ENCODE measurements around the gene TTLL1.
A peak's percentile ranks its signal among the peaks of the same experiment; 100 is the strongest.
"Not testable (repeated sequence)": the region's sequence is repeated elsewhere in the genome, so short reads cannot be mapped to it uniquely, and the experiment has no call there.

The TTLL1 gene

DNA sequence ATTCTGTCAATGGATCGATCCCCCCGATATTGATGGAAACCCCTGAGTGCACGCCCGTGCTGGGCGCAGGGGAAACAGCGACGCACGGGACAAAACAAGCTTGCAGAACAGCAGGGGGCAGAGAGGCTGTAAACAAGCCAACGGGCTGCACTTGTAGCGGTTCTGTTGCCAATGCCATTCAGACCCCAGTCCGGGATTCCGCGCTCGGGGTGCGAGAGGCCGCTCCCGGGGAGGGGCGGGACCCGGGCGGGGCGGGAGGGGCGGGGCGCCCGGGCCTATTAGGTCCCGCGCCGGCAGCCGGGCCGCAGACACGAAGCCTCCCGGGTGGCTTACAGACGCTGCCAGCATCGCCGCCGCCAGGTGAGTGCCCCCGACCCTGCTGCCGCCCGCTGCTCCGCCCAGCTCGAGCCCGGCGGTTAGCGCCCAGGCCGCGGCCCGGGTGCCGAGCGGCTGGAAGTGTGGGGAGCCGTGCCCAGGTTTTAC lies 21.3 kb upstream of the TTLL1 start, which contains the start of gene BIK:
Gene BIK, plus strand, starts transcription at position 307 of the 483 bp plus-strand sequence. CDS start 13,273 bp downstream, outside the sequence.
- DNase-seq (ENCODE audit: low spot score) (no peak), FAIRE-seq (no peak)

DNA sequence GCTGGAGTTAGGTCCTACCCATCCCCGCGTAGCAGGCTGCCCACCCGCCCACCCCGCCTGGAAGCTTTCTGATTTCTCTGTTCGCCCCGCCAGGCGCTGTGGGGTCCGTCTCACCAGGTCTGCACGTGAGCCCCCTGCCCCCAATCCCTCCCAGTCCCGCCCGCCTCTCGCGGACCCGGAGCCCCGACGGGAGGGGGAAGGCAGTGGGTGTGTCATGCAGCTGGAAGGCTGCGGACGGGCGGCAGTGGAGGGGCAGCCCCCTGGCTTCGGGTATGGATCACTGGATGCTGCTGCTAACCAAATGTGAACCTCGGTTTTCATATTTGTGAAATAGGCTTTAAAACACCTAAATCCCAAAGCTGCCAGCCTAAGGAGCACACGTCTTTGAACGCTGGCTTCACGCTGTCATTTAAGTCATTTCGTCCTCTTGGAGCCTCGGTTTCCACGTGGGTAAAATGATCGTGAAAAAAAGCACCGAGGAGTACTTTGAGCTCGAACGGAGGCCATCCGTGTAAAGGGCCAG lies 20.8 kb upstream of the TTLL1 start:
- DNase-seq (ENCODE audit: low spot score) (no peak), FAIRE-seq (no peak)

DNA sequence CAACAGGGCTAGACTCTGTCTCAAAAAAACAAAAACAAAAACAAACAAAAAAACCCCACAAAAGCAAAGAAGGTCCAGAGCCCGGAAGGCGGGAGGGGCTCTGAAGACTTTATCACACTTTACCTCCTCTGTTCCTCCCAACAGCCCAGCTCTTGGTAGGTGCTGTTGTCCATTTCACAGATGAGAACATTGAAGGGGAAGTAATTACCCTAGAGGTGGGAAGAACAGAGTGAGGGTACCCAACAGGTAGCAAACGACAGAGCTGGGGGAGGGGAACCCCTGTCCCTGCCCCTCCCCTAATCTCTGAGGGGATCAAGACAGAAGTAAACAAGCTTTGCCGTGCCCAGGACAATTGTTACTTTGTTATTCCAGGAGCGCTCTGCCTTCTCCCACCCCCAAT lies 20.3 kb upstream of the TTLL1 start:
- DNase-seq (ENCODE audit: low spot score) (no peak), FAIRE-seq (no peak)

DNA sequence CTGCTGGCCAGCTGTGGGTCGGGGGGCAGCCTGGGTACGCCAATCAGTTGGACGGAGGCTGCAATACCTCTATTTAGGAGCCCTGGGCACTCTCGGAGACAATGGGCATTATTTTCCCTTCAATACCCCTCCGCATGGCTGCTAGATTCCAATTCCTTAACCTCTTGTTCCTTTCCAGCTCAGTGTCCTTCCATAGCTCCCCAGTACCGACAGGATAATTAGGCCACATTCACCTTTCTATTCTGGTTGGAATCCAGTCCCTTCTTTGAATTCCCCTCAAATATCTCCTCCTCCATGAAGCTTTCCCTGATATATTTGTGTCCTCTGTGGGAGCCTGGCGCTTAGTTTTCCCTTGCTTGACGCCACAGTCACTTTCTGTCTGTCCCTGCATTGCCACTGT lies 17.1 kb upstream of the TTLL1 start:
- no peak for FAIRE-seq
- no peak for DNase-seq (ENCODE audit: low spot score)

DNA sequence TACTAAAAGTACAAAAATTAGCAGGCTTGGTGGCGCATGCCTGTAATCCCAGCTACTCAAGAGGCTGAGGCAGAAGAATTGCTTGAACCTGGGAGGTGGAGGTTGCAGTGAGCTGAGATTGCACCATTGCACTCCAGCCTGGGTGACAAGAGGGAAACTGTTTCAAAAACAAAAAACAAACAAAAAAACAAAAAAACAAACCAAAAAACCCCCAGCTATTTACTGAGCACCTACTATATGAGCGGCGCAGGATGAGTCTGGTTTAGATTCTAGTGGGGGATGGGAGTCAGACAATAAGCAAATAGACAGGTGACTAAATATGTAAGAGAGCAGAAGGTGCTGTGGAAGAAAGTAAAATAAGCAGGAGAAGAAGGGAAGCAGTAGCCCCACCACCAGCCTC lies 15.8 kb upstream of the TTLL1 start:
- not testable (repeated sequence) for DNase-seq (ENCODE audit: low spot score); FAIRE-seq

DNA sequence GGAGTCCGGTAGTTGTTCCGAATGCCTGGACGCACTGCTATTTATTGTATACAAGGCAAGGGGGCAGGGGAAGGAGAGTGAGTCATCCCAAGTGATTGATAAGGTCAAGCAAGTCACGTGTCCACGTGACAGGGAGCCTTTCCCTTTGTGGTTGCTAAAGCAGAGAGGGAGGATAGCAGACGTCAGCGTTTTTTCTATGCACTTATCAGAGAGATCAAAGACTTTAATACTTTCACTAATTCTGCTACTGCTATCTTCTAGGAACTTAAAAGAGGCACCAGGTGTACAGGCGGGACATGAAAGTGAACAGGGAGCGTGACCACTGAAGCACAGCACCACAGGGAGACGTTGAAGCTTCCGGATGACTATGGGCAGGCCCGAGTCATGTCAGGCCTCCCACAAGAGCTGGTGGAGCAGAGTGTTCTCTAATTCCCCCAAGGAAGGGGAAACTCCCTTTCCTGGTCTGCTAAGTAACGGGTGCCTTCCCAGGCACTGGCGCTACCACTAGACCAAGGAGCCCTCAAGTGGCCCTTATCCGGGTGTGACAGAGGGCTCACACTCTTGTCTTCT lies 14.9 kb upstream of the TTLL1 start:
- FAIRE-seq, result not testable (repeated sequence)
- peak; percentile 52 for DNase-seq (ENCODE audit: low spot score)

DNA sequence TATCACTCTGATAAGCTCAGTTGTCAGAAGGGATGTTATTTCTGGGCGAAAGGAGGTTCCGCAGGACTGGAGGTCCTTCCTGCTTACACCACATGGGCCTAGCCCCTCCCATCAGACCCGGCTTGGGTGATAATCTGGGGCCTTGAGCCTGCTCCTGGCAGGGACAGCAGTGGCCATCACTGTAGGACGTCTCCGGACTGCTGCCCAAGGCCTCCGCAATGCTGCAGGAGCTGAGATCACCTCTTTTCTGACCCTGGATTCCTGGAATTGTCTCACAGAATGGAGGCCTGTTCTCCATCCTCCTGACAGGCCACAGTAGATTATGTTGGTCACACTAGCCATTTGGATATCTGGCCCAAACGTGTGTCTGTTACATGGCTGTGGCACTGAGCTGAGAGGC lies 12.1 kb upstream of the TTLL1 start:
- DNase-seq (ENCODE audit: low spot score) (no peak), FAIRE-seq (no peak)

DNA sequence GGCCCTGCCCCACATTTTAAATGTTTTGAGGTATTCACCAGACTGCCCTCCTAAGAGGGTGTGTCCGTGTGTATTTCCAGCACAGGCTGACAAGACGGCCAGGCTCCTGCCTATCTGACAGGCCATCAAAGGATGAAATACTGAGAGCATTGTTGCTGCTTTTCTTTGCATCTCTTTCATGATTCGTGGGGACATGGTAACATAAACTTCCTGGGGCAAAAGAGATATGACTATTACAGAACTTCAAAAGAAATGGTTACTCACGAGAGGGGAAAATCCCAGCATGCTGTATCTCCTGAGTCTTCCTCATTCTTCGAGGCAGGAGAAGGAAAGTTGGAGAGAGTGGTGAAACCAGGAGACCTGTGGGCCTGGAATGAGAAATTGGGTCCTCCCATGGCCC lies 11.0 kb upstream of the TTLL1 start:
- DNase-seq (ENCODE audit: low spot score) (peak; percentile 21), FAIRE-seq (no peak)

DNA sequence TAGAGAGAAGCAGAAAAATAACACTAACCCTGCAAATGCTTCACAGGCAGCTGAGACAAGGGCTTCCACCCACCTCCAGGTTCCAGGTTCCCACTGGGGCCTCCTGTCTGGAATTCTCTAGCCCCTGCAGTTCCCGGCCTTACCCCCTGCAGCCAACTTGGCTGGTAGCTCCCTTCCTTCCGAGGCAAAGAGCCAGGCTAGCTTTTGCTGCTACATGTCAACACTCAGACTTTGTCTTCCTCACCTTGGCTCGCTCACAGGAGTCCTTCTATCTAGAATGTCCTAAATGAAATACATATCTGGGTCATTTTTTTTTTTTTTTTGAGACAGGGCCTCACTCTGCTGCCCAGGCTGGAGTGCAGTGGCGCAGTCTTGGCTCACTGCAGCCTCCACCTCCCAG lies 9.9 kb upstream of the TTLL1 start:
- DNase-seq (ENCODE audit: low spot score), result no peak
- no peak for FAIRE-seq

DNA sequence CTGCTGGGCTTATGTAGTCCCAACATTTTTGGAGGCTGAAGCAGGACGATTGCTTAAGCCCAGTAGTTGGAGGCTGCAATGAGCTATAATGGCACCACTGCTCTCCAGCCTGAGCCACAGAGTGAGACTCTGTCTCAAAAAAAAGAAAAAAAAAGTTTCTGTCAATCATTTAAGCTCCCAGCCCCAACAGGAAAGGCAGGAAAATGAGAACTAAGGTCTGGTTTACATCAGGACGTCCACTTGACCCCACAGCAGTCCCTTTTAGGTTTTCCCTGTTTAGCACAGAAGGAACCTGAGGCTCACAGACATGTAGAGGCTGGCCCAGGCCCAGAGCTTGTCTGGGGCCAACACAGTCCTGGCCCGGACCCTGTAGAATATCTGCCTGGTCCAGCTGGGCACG lies 9.2 kb upstream of the TTLL1 start:
- no peak for FAIRE-seq
- DNase-seq (ENCODE audit: low spot score), result no peak

DNA sequence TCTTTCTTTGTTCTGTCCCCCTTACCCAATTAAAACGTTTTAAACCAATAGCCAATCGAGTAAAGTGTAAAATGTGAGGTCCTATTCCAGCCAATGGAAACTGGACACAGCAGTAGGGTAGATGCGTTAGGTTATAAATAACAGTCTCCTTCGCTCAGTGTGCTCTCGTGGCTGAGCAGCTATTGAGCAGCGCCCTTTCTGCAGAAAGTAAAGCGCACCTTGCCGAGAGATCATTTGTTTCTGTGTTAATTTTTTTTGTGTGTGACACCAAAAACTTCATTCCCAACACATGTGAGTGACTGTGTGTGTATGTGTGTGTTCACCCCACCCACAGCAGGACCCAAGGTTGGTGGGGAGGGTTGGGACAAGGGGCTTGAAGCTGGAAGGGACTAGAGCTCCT lies 7.2 kb upstream of the TTLL1 start:
- FAIRE-seq, result no peak
- DNase-seq (ENCODE audit: low spot score), result no peak

DNA sequence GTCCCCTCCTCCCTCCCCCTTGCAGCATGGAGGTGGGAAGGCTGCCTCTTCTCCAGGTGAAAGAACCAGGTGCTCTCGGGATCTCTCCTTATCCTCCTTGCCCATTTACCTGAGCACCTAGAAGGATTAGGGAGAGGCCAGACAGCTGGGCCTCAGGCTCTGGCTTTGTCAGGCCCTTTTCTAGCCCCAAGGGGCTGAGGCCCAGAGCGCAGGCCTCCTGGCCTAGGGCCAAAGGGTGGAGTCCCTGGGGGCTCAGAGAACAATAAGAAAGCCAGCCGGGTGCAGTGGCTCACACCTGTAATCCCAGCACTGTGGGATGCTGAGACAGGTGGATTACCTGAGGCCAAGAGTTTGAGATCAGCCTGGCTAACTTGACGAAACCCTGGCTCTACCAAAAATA lies 5.4 kb upstream of the TTLL1 start:
- FAIRE-seq (no peak), DNase-seq (ENCODE audit: low spot score) (no peak)

DNA sequence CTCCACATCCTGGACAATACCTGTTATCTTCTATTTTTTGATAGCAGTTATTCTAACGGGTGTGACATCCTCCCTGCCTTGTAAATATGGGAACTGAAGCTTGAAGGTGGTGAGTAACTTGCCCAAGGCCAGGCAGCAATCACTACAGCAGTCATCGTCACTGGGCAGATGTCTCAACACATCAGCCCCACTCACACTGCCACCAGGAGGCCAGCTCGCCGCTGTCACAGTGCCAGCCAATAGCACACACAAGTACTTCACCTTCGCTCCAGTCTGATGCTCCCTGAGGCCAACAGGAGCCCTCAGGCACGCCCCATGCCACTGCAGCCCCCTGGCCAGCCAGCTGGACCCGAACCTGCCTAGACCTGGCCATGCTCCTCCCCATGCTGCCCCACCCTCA lies 4.9 kb upstream of the TTLL1 start:
- no peak for FAIRE-seq

DNA sequence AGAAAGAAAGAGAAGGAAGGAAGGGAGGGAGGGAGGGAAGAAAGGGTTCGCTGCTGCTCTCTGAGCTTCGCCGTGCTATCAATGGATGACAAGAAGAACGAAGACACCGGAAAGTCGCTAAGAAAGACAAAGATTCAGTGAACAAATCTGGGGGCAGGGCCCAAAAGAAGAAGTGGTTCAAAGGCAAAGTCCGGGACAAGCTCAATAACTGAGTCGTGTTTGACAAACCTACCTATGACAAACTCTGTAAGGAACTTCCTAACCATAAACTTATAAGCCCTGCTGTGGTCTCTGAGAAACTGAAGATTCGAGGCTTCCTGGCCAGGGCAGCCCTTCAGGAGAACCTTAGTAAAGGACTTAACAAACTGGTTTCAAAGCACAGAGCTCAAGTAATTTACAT lies 2.9 kb upstream of the TTLL1 start:
- DNase-seq (ENCODE audit: low spot score) (no peak), FAIRE-seq (no peak)

More for the DNA sequence above, 4.9 kb upstream of the TTLL1 start:
- DNase-seq (ENCODE audit: low spot score), result peak; percentile 40

DNA sequence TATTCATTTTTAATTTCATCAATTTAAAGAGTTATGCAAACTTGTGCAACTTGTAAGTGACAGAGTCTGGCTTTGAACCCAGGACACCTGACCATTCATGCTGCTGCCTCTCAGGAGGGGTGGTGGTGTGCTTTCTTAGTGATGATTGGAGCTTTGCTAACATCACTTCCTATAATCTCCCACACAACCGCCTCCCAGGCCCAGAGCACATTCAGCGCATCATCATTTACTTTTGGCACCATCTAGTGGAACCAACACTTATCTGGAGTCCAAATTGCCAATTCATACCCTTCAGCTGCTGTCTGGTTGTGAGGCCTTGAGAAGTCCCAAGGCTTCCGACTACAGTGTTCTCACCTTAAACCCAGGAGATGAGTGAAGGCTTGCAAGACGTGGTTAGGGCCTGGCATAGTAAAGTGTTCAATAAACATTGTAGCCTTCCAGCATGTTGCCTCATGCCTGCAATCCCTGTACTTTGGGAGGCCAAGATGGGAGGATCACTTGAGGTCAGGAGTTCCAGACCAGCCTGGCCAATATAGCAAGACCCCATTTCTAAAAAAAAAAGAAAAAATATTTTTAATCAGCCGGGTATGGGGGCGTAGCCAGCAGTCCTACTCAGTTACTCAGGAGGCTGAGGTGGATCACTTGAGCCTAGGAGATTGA lies 1.1 kb upstream of the TTLL1 start:
- FAIRE-seq, result peak; percentile 78
- peak; percentile 85 for DNase-seq (ENCODE audit: low spot score)

DNA sequence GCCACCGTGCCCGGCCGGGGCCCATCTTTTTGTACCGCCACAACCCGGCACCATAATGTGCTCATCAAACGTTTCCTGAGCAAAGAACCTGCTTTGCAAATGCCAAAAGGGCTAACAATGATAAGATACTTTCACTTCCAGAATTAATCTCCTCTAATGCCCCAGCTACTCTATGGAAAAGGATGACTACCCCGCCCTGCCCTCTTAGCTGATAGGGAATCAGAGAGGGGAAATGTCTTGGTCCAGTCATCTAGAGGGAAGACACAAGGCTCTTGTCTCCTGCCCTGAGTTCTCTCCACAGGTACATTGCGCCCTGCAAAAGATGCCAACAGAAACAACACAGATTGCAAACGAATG lies 586 bp downstream of the TTLL1 start:
- FAIRE-seq (no peak), DNase-seq (ENCODE audit: low spot score) (no peak)

DNA sequence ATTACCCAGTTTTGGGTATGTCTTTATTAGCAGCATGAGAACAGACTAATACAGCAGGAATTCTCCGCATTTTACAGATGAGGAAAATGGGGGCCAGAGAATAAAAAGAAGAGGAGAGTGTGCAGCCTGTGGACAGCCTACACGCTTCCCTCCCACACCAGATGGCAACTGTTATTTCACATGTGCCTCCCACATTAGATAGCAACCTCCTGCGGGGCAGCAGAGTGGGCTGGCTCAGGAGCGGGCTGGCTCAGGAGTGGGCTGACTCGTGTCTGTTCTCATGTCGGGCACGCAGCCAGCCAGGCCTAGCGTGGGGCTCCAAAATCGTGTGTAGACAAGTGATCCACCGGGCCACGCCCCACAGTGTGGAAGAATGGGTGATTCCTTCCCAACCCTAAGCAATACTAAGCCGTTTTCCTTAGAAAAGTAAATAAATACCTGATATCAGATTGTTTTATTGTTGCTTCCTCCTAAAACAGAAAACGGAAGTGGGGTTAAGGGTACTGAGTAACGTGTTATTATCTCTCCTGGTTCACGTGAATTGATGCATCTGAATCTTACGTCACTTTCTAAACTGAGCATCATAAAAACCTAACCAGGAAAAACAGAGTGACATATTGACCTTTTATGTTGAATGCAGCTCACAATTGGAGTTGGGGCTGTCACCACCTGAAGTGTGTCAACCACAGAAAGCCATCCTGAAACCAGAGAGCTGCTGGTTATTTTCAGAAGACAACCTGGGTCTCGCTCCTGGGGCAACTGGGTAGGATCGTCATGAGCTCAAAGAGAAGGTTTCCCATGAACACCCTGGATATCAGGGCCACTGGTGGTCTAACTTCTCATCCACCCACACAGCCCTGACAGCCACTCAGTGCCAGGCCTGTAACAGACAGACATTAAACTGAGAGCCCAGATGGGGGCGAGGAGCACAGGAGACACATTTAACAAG lies 3.3 kb downstream of the TTLL1 start:
- FAIRE-seq, result no peak

DNA sequence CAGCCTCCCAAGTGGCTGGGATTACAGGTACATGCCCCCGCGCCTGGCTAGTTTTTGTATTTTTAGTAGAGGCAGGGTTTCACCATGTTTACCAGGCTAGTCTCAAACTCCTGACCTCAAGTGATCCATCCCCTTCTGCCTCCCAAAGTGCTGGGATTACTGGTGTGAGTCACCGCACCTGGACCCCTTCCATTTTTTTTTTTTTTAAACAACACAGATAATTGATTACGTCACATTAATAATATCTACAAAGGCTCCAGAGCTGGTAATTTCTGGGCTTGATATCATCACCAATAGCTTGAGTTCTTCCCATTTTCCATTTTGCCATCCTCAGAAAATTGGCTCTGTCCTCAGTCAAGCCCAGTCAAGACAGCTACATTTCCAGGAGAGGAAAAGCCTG lies 7.2 kb downstream of the TTLL1 start:
- FAIRE-seq (no peak), DNase-seq (ENCODE audit: low spot score) (no peak)

More for the DNA sequence above, 3.3 kb downstream of the TTLL1 start:
- no peak for DNase-seq (ENCODE audit: low spot score)

DNA sequence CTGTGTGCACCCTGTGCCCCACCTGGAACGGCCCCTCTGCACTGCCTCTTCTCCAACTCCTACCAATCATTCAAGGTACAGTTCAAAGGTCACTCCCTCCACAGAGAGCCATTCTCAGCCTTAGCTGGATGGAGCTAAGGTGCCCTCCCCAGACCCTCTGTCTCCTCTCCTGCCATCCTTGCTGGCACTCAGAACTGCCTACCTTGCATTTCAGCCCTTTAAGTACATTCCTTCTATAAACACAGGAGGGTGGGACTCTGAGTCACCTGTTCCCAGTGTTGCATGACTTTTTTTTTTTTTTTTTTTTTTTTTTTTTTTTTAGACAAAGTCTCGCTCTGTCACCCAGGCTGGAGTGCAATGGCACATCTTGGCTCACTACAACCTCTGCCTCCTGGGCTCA lies 8.6 kb downstream of the TTLL1 start:
- no peak for DNase-seq (ENCODE audit: low spot score)
- FAIRE-seq, result no peak

DNA sequence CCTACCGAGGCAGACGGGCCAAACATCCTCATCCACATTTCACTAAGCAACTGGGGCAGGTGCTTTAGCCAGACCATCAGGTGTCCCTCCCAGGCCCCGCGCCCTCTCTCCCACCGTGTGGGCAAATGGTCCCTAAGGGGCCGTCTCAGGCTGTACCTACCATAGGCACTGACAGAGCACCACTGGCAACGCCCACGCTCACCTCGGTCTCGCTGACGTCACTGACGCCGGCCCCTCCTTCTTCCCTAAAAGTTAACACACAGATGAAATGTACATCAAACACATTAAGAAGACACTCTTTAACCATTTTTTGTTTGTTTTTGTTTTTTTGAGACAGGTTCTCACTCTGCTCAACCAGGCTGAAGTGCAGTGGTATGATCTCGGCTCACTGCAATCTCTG lies 9.4 kb downstream of the TTLL1 start:
- DNase-seq (ENCODE audit: low spot score), result no peak
- no peak for FAIRE-seq

DNA sequence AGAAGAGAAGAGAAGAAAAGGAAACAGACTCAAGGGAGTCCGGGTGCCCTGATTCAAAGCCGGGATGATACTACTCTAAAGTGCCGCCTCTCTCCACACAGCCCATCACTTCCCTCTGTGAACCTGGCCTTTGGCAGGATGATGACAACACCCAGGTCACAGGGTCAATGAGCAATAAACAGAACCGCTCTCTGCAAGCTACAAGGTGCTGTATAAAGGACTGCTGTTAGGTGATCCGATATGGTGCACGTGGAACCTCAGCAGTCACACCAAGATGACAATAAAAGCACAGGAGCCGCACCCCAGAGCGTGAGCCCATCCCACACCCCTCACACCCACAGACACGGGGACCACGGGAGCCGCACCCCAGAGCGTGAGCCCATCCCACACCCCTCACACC lies 10.7 kb downstream of the TTLL1 start:
- DNase-seq (ENCODE audit: low spot score) (no peak), FAIRE-seq (no peak)
